ENCODE results near the gene ALKBH6.

GRCh38 chr19:36023432-36023831 lies 9.4 kb upstream of the ALKBH6 start:
- TF ChIP-seq CTCF (IDR thresholded peaks at IDR 0.05) (no peak), POLR2A (IDR thresholded peaks at IDR 0.05) (no peak)

Measured in lower leg skin (tissue), 3 donors.